Pons (tissue), 1 donor: ENCODE results near the gene CLMN.

ENCODE experiments used
- DNase-seq: peaks from one replicate; pipeline ENCODE4 v3.0.0-alpha.2; 2016; ENCODE audit warnings: low spot score

The CLMN gene

GRCh38 chr14:95341115-95341514, 21.4 kb upstream of the CLMN start:
- DNase-seq = no peak

DNA sequence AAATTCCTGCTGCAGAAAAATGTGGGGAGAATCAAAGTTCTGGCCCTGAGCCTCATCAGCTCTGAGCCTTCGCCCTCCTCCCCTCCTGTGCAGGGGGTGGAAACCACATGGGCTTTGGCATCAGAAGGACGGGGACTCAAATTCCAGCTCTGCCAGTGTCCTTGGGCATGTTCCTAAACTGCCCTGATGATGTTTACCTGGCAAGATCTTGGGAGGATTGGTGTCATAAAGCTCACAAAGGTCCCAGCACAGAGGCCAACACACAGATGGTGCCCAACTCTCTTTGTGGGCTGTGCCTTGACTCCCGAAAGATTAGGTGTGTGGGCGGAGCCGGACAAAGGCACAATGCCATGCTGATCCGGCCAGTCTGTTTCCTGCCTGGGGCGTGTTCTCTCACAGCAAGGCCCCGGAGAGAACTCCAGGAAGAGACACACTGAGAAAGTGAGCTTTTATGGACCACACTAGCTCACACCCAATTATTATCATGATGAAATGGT, 20.5 kb upstream of the CLMN start:
- DNase-seq = no peak

DNA sequence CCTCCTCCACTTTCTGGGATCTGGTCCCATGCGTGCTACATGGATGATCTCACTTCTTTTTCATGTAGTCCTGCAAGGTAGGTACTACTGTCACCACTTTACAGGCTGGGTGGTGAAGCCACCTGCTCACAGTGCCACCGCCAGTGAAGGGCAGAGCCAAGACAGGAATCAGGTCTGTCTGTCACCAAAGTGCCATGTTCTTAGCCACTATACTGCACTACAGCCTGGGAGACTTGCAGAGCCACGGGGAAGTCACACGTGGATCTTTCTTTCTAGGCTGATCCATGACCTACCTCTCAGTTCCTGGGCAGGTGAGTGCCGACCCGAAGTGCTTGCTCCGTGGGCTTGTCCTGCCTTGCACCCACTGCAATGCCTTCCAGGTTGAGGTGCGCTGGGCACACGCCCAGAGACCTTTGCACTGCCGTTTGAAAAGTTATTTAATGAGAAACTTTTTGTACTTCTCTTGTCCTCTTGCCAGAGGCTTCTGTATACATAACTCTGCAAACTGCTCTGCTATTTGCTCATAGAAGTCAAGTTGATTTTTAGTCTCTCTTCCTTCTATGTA, 19.7 kb upstream of the CLMN start:
- no peak for DNase-seq

GRCh38 chr14:95338436-95338835, 18.7 kb upstream of the CLMN start:
- no peak for DNase-seq

DNA sequence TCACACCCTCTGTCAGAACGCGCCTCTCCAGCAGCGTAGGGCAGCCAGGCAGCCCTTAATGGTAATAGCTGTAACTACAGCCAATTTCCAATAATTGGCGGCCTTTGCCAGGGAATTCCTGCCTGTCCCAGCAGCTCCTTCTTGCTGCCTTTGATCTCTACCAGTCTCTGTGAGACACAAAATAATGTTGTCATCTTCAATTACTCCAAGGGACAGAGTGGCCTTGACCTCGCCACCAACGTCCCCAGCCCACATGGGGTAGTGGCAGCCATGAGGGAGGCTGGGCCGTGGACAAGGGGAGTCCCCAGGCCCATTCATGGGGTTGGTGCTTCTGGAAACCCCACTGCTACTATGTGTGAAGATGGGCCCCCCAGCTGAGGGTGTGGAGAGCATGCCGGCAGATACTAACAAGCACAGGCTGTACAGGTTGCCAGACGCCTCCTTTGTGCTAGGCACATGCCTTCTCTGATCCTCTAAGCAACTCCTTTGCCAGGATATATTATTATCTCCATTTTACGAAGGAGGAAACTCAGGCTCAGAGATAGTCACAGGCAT, 17.4 kb upstream of the CLMN start:
- no peak for DNase-seq

DNA sequence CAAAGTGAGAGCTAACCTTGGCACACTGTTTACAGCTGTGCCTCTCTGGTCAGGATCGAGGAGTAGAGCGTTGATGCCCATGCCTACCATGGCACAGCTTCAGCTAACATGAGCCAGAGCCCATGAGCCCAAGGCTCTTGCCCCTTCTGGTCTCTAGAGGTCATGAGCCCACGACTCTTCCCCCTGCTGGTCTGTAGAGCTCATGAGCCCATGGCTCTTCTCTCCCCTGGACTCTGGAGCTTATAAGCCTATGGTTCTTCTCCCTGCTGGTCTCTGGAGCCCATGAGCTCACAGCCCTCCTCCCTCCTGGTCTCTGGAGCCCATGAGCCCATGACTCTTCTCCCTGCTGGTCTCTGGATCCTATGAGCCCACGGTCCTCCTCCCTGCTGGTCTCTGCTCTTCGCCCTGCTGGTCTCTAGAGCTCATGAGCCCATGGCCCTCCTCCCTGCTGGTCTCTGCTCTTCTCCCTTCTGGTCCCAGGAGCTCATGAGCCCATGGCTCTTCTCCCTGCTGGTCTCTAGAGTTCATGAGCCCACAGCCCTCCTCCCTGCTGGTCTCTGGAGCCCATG, 16.6 kb upstream of the CLMN start:
- no peak for DNase-seq

DNA sequence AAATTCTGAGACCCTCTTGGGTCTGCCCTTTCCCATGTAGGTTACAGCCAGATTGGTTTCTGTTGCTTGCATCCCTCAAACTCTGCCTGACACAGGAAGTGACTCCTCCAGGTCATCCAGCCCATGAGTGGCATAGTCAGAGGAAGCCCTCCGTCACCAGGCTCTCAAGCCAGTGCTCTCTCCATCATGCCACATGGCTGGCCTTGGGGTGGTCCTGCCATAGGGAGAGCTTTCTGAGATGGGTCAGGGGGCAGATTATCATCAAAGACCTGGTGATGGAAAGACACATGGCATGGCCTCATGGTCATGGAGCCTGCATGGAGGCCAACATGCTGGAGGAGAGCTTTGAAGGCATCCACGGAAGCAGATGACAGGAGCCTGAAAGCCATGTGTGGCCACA, 15.4 kb upstream of the CLMN start:
- DNase-seq = no peak

GRCh38 chr14:95334044-95334443, 14.3 kb upstream of the CLMN start:
- DNase-seq = no peak

GRCh38 chr14:95332641-95333040, 12.9 kb upstream of the CLMN start:
- no peak for DNase-seq

DNA sequence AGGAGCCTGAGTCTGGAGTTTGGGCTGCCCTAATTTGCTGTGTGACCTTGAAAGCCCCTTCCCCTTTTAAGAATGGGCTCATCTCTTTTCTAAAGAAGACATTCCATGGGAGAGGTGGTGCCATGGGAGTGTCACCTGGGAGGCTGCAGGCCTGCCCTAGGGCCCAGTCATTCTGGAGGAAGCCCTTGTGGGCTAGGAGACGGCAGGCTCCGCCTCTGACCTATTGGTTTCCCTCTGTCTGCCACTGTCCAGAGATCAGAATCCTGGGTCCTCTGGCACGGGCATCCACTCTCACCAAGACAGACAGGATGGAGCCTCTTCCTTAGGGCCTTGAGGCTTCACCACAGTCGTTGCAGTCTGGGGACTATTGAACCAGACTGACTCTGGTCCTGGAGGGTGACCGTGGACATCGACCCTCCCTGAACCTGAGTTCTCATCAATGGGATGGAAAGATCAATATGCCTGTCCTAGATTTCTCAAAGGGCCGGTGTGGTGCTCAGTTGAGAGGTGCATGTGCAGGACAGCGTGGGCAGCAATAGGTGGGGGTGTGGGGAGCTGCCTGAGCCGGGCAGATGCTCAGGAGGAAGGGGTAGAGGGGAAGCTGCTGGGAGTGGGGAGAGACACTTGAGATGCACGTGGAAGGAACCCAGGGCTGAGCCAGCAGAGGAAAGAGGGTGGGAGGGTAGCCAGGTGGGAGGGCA, 12.2 kb upstream of the CLMN start:
- no peak for DNase-seq

- no peak for DNase-seq
Observed at GRCh38 chr14:95330591-95331370, 11.1 kb upstream of the CLMN start.

DNA sequence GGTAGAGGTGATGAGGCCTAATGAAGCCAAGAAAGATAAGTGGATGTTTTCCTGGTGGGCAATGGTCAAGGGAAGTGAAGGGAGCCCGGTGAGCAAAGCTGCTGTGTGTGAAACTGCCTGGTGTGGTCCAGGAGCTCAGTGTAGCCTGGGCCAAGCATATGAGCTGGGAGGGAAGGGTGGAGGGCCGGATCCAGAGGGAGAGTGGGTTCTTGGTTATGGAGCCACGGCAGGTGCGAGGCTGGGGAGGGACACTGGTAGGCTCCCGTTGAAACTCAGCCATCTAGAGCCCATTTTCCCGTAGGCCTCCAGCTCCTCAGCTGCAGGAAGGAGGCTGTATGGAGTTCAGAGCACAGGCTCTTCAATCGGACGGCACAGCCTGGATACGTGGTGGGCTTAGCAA, 10.2 kb upstream of the CLMN start:
- no peak for DNase-seq

DNA sequence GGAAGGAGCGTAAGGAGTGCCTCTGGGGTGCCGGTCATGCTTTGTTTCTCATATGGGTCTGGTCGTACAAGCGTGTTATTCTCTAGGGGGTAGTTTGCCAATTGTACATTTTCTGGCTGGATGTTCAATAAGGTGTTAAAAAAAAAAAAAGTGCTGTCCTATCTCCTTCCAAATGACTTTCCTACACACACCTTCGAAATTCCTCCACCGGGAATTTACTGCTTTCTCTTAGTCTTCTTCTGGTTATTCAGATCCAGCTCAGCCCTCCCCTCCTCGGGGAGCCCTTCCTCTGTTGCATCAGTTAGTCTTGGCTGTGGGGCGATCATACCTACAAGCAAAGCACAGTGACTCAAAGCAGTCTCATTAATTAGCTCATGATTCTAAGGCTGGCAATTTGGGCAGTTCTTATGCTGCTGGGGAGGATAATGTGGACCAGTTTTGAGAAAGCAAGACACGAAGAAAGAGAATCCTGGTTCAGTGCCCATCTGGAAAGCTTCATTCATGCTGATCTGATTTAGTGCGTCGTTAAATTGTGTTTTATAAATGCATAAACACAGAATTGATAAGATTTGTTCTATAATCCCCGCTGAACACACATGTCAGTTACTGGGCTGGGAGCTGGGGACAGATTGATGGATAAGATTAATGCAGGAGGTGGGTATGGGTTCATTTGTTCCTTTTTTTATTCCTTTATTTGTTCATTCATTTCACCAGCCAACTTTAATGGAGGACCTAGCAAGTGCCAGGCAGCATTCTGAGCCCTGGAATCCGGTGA, 9.2 kb upstream of the CLMN start:
- DNase-seq = no peak

DNA sequence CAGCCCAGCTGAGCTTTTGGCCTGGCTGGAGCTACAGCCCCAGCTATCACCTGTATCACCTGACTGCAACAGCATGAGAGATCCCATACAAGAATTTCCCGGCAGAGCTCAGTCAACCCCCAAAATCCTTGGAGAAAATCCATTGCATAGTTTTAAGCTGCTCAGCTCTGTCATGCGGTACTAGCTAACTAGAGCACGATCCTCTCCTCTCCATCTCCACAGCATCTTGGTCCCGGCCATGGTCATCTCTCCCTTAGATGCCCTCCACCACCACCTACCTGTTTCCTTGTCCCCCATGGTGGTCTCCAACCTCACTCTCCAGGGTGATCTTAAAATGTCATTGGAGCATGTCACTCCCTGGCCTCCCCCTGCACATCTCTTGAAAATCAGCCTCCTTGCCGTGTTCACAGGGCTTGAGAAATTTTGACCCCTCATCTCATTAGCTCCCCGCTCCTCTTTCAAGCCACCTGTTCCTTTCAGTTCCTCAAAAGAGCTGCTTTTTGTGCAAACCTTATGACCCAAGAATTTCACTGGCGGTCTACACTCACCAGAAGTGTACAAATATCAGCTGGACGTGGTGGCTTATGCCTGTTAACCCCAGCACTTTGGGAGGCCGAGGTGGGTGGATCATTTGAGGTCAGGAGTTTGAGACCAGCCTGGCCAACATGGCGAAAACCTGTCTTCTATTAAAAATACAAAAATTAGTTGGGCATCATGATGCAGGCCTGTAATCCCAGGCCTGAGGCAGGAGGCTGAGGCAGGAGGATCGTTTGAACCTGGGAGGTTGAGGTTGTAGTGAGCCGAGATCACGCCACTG, 8.1 kb upstream of the CLMN start:
- no peak for DNase-seq

- no peak for DNase-seq
Observed at GRCh38 chr14:95326987-95327386, 7.3 kb upstream of the CLMN start.

DNA sequence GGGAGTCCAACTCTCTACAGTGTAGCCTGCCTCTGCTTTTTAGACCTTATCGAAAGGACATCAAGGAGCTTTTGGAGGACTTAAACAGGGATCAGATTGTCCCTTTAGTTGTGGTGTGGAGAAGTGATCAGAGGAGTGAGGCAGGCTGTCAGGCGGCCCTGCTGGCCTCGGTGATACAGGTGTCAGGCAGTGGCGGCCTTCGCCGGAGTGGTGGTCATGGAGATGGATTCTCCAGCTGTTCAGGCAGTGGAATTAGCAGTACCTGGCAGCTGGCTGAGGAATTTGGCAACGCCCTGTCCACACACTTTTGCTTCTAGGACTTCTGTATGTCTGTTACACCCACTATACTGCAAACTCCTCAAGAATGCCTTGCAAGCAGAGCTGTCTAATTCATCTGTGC, 4.2 kb upstream of the CLMN start:
- no peak for DNase-seq

DNA sequence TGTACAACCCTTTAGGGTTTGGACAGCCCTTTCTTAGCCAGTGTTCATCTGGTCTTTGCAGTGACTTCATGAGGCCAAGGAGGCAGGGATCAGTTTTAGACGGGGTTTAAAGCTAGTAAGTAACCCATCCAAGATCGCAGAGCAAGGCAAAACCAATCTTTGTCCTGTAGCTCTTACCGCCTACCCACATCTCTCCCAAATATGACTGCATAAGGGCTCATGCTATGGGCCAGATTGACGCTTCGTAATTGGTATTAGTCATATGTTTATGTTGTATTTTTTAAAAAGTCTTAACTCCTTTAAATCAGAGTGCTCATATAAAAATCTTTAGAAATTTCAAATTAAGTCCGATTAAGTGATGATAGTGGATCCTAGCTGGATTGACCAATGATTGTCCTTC, 3.7 kb upstream of the CLMN start:
- DNase-seq = no peak

- DNase-seq = no peak
Observed at GRCh38 chr14:95322651-95323050, 2.9 kb upstream of the CLMN start.

DNA sequence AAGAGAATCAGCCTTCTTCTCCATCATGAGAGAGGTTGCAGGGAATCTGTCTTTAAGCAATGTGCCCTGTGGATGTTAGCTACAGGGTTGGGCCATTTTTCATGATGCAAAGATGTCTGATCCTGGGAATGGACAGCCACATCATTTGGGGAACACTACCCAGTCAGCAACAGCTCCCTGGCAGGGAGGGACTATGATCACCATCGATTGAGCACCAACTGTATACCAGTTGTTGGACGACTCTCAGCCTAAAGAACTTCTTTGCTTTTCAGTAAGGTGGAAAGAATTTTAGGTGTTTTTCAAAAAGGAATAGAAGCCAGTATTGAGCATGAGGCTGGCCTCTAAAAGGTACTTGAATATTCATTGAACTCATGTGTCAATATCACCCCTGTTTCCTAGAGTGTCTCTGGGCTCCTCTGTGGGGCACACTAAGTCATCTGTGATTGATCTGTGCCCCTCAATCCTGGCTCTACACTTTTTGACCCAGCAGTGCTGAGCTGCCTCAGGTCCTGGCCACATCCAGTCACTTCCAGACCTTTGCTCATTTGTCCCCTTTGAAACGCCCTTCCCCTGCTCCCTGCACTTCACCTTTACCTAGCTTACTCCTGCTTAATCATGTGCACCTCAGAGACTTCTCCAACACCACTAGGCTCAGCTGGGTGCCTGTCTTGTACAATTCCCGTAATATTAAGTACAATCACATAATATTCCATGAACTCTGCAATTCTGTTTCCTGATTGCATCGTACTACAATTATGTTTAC, 2.2 kb upstream of the CLMN start:
- no peak for DNase-seq

DNA sequence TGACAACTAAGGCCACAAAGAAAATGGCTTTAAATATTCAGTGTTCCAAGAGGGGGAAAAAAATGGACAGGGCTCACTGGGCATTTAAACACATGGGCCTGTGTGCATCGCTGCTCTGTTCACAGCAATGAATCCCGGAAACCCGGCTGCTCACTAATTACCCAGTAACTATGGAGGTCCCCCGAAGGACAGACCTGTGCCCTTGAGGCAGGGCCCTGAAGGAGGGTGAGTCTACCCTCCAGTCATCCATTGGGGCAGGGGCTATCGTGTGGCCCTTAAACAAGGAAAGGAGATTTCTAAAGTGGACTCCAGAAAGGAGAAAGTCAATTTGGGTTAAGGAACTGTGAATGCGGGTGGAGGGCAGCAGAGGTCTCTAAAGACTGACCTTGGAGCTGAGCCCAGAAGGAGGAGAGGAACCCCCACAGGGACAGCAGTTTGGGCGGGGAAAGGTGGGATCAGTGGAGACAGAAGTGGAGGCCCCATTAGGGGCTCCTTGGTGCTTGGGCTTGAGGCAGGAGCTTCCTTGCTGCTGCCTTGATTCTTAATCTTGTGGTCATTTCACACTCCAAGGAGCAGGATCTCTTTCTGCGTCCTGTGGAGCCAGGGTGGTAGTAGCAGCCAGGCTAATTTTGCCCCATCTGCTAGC, 1.4 kb upstream of the CLMN start:
- DNase-seq = no peak
